Lower lobe of right lung (tissue), 2 donors: ENCODE measurements around the gene KCNJ2. TPM values are rescaled to one million over a fixed set of nuclear protein-coding genes. Genes with fewer than 3 reads are reported as not detected.

ENCODE experiments used
- ATAC-seq, 2 donors: fragments of 200-7000 bp; cut with Tn5 transposase; one replicate each; pipeline ENCODE4 v1.9.1; 2020 to 2022; ENCODE audit warnings: mild to moderate bottlenecking in 2 of 2, moderate library complexity in 2 of 2
- DNase-seq: peaks from one replicate; pipeline ENCODE4 v3.0.0-alpha.2; 2020
- H3K27ac ChIP-seq: fragments of 200-600 bp; one replicate; pipeline ENCODE4 v1.8.0; 2022
- H3K27me3 ChIP-seq: fragments of 200-600 bp; one replicate; pipeline ENCODE4 v1.8.0; 2022; ENCODE audit warnings: low read depth
- H3K36me3 ChIP-seq: fragments of 200-600 bp; one replicate; pipeline ENCODE4 v1.8.0; 2022; ENCODE audit warnings: mild to moderate bottlenecking
- H3K4me1 ChIP-seq: fragments of 200-600 bp; one replicate; pipeline ENCODE4 v1.8.0; 2022
- H3K4me3 ChIP-seq: fragments of 200-600 bp; one replicate; pipeline ENCODE4 v1.8.0; 2022; ENCODE audit warnings: mild to moderate bottlenecking
- H3K9me3 ChIP-seq: fragments of 200-600 bp; one replicate; pipeline ENCODE4 v1.8.0; 2022
- CTCF ChIP-seq: fragments of 200-600 bp; IDR thresholded peaks from one replicate; pipeline ENCODE4 v1.8.0; 2022; ENCODE audit warnings: antibody characterized with exemption, mild to moderate bottlenecking
- intact Hi-C: fragments of 100-400 bp; cut with DNase I; formaldehyde crosslinking; loops from one replicate; pipeline ENCODE4 v1.11.0; 2022
- long read RNA-seq: library from polyadenylated mRNA; unstranded; transcript quantifications from one replicate; pipeline ENCODE4 v2.0.0, GENCODE V29; 2021
- total RNA-seq: library from RNA; stranded (reverse); fragmentation: NEBNext Ultra II Directional; extraction: Animal tissue kit (Norgen Biotek cat#: 25700); gene quantifications from one replicate; pipeline ENCODE4 v1.2.1, GENCODE V29; 2021
- donor health status: DM: no; HTN: yes; CAD: no; lungs with severe emphysema.

The KCNJ2 gene
- total RNA-seq: 15.6 TPM
- long read RNA-seq: 0 reads

GRCh38 chr17:70168977-70169708, at the start of gene KCNJ2:
Gene KCNJ2 (plus strand): TSS chr17:70169532. CDS start chr17:70175040, 5,508 bp downstream.
- peak within 1 kb of the TSS; percentile 73 for H3K4me3 ChIP-seq
- no peak for TF ChIP-seq CTCF
- peaks cover 15% of the 10 kb centered on the region for H3K4me1 ChIP-seq
- ATAC-seq (peak; percentile 97 to 98), DNase-seq (peak; percentile 95)
- H3K27ac ChIP-seq: peak within 1 kb of the TSS; percentile 91
- no peaks in the 10 kb centered on the region for H3K27me3 ChIP-seq
- no peaks in the 10 kb centered on the region for H3K9me3 ChIP-seq
- intact Hi-C loops: no loop called here
- H3K36me3 ChIP-seq: no peaks in the 10 kb centered on the region

- ATAC-seq (peak in 1 of 2 donors; percentile 25), DNase-seq (no peak)
- no peaks in the 10 kb centered on the region for H3K9me3 ChIP-seq
- H3K4me1 ChIP-seq: peaks cover 8% of the 10 kb centered on the region
- H3K27ac ChIP-seq: no peak overlapping the region
- H3K36me3 ChIP-seq: no peaks in the 10 kb centered on the region
- H3K4me3 ChIP-seq: no peak overlapping the region
- intact Hi-C loops: no loop called here
- no peaks in the 10 kb centered on the region for H3K27me3 ChIP-seq
- no peak for TF ChIP-seq CTCF
Measured at GRCh38 chr17:70119545-70119944, 49.8 kb upstream of the KCNJ2 start.

GRCh38 chr17:70119983-70120382, 49.3 kb upstream of the KCNJ2 start:
- Histone ChIP-seq H3K36me3 (no peaks in the 10 kb centered on the region), H3K4me1 (peaks cover 8% of the 10 kb centered on the region), H3K27ac (no peak overlapping the region), H3K9me3 (no peaks in the 10 kb centered on the region), H3K4me3 (no peak overlapping the region), H3K27me3 (no peaks in the 10 kb centered on the region)
- no peak for TF ChIP-seq CTCF
- ATAC-seq (peak in 1 of 2 donors; percentile 63), DNase-seq (no peak)
- intact Hi-C loops: no loop called here

GRCh38 chr17:70120425-70120824, 48.9 kb upstream of the KCNJ2 start:
- Histone ChIP-seq H3K4me1 (peaks cover 8% of the 10 kb centered on the region), H3K9me3 (no peaks in the 10 kb centered on the region), H3K4me3 (no peak overlapping the region), H3K36me3 (no peaks in the 10 kb centered on the region), H3K27ac (no peak overlapping the region), H3K27me3 (no peaks in the 10 kb centered on the region)
- peak; percentile 51 to 59 for ATAC-seq
- DNase-seq: no peak
- no peak for TF ChIP-seq CTCF
- intact Hi-C loops: no loop called here

DNA sequence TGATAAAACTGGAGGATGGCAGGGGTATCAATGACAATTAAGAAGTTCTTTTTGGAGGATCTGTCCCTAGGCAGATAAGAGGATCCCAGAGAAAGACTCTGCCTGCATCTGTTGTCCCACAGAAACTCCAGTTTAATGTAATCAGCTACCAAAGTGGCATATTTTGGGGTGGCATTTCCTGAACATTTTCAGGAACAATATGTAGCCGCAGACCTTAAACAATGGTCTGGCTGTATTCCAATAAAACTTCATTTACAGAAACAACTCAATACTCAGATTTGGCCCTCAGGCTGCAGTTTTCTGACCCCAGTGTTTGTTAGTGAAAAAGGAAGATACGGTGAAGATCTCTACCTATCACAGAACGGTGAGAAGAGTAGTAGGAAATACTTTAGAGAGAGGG, 48.2 kb upstream of the KCNJ2 start:
- H3K27ac ChIP-seq: no peak overlapping the region
- H3K36me3 ChIP-seq: no peaks in the 10 kb centered on the region
- intact Hi-C loops: no loop called here
- H3K4me3 ChIP-seq: no peak overlapping the region
- no peak for TF ChIP-seq CTCF
- H3K27me3 ChIP-seq: no peaks in the 10 kb centered on the region
- DNase-seq (no peak), ATAC-seq (no peak)
- H3K9me3 ChIP-seq: no peaks in the 10 kb centered on the region
- peaks cover 8% of the 10 kb centered on the region for H3K4me1 ChIP-seq
